ENCODE data around the gene DGKD. TPM values are rescaled to one million over a fixed set of nuclear protein-coding genes. Genes with fewer than 3 reads are reported as not detected.

DGKD gene
- total and polyA plus RNA-seq, 10 donors, result 21.9 to 120 (median 71.9) TPM

GRCh38 chr2:233446606-233447305 lies 92.5 kb downstream of the DGKD start:
- 90 to 96% (median 95%) methylated on average over 33 to 37 of the region's 37 CpGs for WGBS, 5 donors
- TF ChIP-seq CTCF (IDR thresholded peaks at IDR 0.05 in 8 of 11, conservative IDR thresholded peaks at IDR 0.05 in 3 of 11) (no peak), POLR2AphosphoS5 (IDR thresholded peaks at IDR 0.05) (peak in 2 of 3 donors; percentile 9 to 45)
- peak; percentile 52 for DNase-seq
- Histone ChIP-seq H3K4me1 (peaks cover 0 to 24% (median 6%) of the 10 kb centered on the region in 6 donors), H3K36me3 (peaks cover 0 to 100% (median 83%) of the 10 kb centered on the region in 6 donors), H3K27me3 (replicated peaks in 1 of 7) (no peaks in the 10 kb centered on the region), H3K27ac (no peak overlapping the region), H3K9me3 (no peaks in the 10 kb centered on the region), H3K4me3 (no peak overlapping the region)
- intact Hi-C loops (cut with DNase I; ENCODE audit: low total_unique reads), result loop anchor here (10.0 kb wide), 1 partner anchor 162 kb away; no protein-coding TSS in a partner anchor

DNA sequence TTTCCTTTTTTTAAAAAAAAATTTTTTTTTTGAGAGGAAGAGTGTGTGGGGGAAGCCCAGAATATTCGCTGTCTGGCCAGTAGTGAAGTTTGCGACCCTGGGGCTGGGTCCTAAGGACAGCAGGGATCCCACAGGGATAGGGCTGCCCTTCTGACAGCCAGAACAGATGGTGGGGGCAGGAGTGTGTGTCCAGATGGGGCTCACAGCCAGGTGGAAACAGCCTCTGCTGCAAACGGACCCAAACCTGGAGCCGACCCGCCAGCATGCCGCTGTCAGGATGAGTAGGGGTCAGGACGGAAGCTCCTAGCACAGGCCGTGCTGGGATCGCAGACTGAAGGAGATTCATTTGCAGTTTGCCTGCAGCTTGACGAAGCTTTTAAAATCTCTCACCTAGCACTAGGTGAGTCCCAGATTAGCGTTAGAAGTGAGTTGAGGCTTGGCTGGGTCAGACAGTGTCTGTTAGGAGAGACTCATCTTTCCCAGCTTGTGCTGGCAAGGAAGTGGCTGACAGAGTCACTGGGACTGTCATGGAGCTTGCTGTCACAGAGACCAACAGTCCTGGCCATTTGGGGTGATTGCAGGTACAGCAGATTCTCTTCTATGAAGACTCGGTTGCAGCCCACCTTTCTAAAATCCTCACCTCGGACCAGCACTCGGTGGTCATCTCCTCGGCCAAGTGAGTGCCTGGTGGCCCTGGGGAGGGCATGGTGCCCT lies 93.4 kb downstream of the DGKD start:
- H3K27me3 ChIP-seq (replicated peaks in 1 of 7), result no peaks in the 10 kb centered on the region
- no peak for TF ChIP-seq CTCF (IDR thresholded peaks at IDR 0.05 in 8 of 11, conservative IDR thresholded peaks at IDR 0.05 in 3 of 11)
- peak in 1 of 3 donors; percentile 41 for TF ChIP-seq POLR2AphosphoS5 (IDR thresholded peaks at IDR 0.05)
- TF ChIP-seq POLR2A (IDR thresholded peaks at IDR 0.05), result no peak
- intact Hi-C loops (cut with DNase I; ENCODE audit: low total_unique reads), result loop anchor here (10.0 kb wide), 1 partner anchor 163 kb away; no protein-coding TSS in a partner anchor
- peaks cover 0 to 24% (median 6%) of the 10 kb centered on the region in 6 donors for H3K4me1 ChIP-seq
- H3K4me3 ChIP-seq, result no peak overlapping the region
- WGBS, 5 donors, result 92 to 97% (median 94%) methylated on average over 14 to 15 of the region's 15 CpGs
- no peak overlapping the region for H3K27ac ChIP-seq
- no peaks in the 10 kb centered on the region for H3K9me3 ChIP-seq
- peak; percentile 64 for DNase-seq
- H3K36me3 ChIP-seq, result peaks cover 0 to 100% (median 87%) of the 10 kb centered on the region in 6 donors

DNA sequence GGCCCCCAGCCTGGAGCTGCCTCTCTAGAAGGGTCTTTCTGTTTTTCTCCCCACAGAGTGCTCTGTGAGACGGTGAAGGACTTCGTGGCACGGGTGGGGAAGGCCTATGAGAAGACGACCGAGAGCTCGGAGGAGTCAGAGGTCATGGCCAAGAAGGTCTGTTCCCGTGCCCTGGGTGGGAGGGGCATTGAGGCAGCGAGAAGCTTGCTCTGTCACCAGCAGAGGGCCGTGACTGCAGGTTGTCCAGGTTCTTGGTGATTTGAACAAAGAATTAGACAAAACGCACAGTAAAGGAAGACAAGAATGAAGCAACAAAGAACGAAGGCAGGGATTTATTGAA lies 93.9 kb downstream of the DGKD start:
- Histone ChIP-seq H3K36me3 (peaks cover 2 to 100% (median 90%) of the 10 kb centered on the region in 6 donors), H3K27ac (no peak overlapping the region), H3K4me1 (peaks cover 0 to 19% (median 5%) of the 10 kb centered on the region in 6 donors), H3K4me3 (no peak overlapping the region), H3K27me3 (replicated peaks in 1 of 7) (no peaks in the 10 kb centered on the region), H3K9me3 (no peaks in the 10 kb centered on the region)
- WGBS, 5 donors, result 80 to 89% (median 85%) methylated on average over 11 of the region's 11 CpGs
- TF ChIP-seq POLR2AphosphoS5 (IDR thresholded peaks at IDR 0.05), result peak in 1 of 3 donors; percentile 5
- no peak for TF ChIP-seq POLR2A (IDR thresholded peaks at IDR 0.05)
- intact Hi-C loops (cut with DNase I; ENCODE audit: low total_unique reads), result loop anchor here (10.0 kb wide), 1 partner anchor 163 kb away; no protein-coding TSS in a partner anchor
- peak; percentile 41 for DNase-seq

- TF ChIP-seq POLR2AphosphoS5 (IDR thresholded peaks at IDR 0.05) (no peak), POLR2A (IDR thresholded peaks at IDR 0.05) (no peak), CTCF (IDR thresholded peaks at IDR 0.05 in 8 of 11, conservative IDR thresholded peaks at IDR 0.05 in 3 of 11) (no peak)
- intact Hi-C loops (cut with DNase I; ENCODE audit: low total_unique reads), result loop anchor here (10.0 kb wide), 1 partner anchor 164 kb away; no protein-coding TSS in a partner anchor
- Histone ChIP-seq H3K9me3 (no peaks in the 10 kb centered on the region), H3K27ac (no peak overlapping the region), H3K36me3 (peaks cover 5 to 100% (median 93%) of the 10 kb centered on the region in 6 donors), H3K4me1 (peaks cover 0 to 15% (median 2%) of the 10 kb centered on the region in 6 donors), H3K27me3 (replicated peaks in 1 of 7) (no peaks in the 10 kb centered on the region), H3K4me3 (no peak overlapping the region)
- DNase-seq, result peak; percentile 1
- WGBS, 5 donors, result 88 to 95% (median 90%) methylated on average over 4 of the region's 4 CpGs
Measured at GRCh38 chr2:233448575-233448974, 94.3 kb downstream of the DGKD start.

Data from spleen (tissue), 11 donors.